ENCODE measurements around the gene FBXO46.

FBXO46 gene

GRCh38 chr19:45663800-45664199 lies 66.9 kb downstream of the FBXO46 start:
- TF ChIP-seq YY1 (IDR thresholded peaks at IDR 0.05; ENCODE audit: low read depth) (no peak), CREB1 (IDR thresholded peaks at IDR 0.05; ENCODE audit: low read depth) (no peak), TEAD4 (IDR thresholded peaks at IDR 0.05) (no peak), TAF1 (IDR thresholded peaks at IDR 0.05; ENCODE audit: low read depth) (no peak), EP300 (IDR thresholded peaks at IDR 0.05; ENCODE audit: borderline replicate concordance) (no peak), REST (IDR thresholded peaks at IDR 0.05; ENCODE audit: low read depth) (no peak), RAD21 (IDR thresholded peaks at IDR 0.05; ENCODE audit: low read depth) (no peak), TCF12 (IDR thresholded peaks at IDR 0.05; ENCODE audit: low read depth) (no peak), CEBPB (IDR thresholded peaks at IDR 0.05) (no peak), FOXM1 (IDR thresholded peaks at IDR 0.05; ENCODE audit: borderline replicate concordance, low read depth) (no peak), NFIC (IDR thresholded peaks at IDR 0.05) (no peak), ZBTB7A (IDR thresholded peaks at IDR 0.05; ENCODE audit: low read depth) (no peak), EGR1 (IDR thresholded peaks at IDR 0.05) (no peak)
- TF ChIP-seq, protein P1, sequence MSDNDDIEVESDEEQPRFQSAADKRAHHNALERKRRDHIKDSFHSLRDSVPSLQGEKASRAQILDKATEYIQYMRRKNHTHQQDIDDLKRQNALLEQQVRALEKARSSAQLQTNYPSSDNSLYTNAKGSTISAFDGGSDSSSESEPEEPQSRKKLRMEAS (IDR thresholded peaks at IDR 0.05): no peak
- TF ChIP-seq, protein P2, sequence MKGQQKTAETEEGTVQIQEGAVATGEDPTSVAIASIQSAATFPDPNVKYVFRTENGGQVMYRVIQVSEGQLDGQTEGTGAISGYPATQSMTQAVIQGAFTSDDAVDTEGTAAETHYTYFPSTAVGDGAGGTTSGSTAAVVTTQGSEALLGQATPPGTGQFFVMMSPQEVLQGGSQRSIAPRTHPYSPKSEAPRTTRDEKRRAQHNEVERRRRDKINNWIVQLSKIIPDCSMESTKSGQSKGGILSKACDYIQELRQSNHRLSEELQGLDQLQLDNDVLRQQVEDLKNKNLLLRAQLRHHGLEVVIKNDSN (IDR thresholded peaks at IDR 0.05): no peak

GRCh38 chr19:45660636-45661035 lies 70.1 kb downstream of the FBXO46 start:
- TF ChIP-seq NFIC (IDR thresholded peaks at IDR 0.05) (no peak), EP300 (IDR thresholded peaks at IDR 0.05; ENCODE audit: borderline replicate concordance) (no peak), CEBPB (IDR thresholded peaks at IDR 0.05) (no peak), TAF1 (IDR thresholded peaks at IDR 0.05; ENCODE audit: low read depth) (no peak), YY1 (IDR thresholded peaks at IDR 0.05; ENCODE audit: low read depth) (no peak), TEAD4 (IDR thresholded peaks at IDR 0.05) (no peak), TCF12 (IDR thresholded peaks at IDR 0.05; ENCODE audit: low read depth) (no peak), RAD21 (IDR thresholded peaks at IDR 0.05; ENCODE audit: low read depth) (no peak), REST (IDR thresholded peaks at IDR 0.05; ENCODE audit: low read depth) (no peak), CREB1 (IDR thresholded peaks at IDR 0.05; ENCODE audit: low read depth) (no peak), EGR1 (IDR thresholded peaks at IDR 0.05) (no peak), ZBTB7A (IDR thresholded peaks at IDR 0.05; ENCODE audit: low read depth) (no peak), FOXM1 (IDR thresholded peaks at IDR 0.05; ENCODE audit: borderline replicate concordance, low read depth) (no peak)
- TF ChIP-seq, protein P2 (IDR thresholded peaks at IDR 0.05): no peak
- TF ChIP-seq, protein P1 (IDR thresholded peaks at IDR 0.05): no peak

Data from Ishikawa (cell line).